GM12878 (cell line): ENCODE results near the gene PTPN18. TPM values are rescaled to one million over a fixed set of nuclear protein-coding genes. Genes with fewer than 3 reads are reported as not detected.

ENCODE experiments used
- ATAC-seq: fragments of 200-7000 bp; cut with Tn5 transposase; 3 replicates; pipeline ENCODE4 v1.9.1; 2020; ENCODE audit warnings: mild to moderate bottlenecking, moderate library complexity
- BruUV-seq: library from RNA; stranded (reverse); fragments of 400-500 nt; replicated peaks from 2 replicates; lab custom pipeline; 2021; lab: Mats Ljungman, UMichigan
- CTCF ChIA-PET: fragments of 300-600 bp; sonication (Branson Sonifier 250); formaldehyde crosslinking; extraction: SDS; loops from one replicate; lab custom pipeline; 2021; ENCODE audit warnings: inconsistent platforms; lab: Yijun Ruan, JAX
- POLR2A ChIA-PET: fragments of 350-600 bp; formaldehyde crosslinking; extraction: SDS; loops from one replicate; lab custom pipeline; 2021; ENCODE audit warnings: inconsistent platforms; lab: Charles Lee
- RAD21 ChIA-PET: fragments of 300-600 bp; sonication (Branson Sonifier 250); formaldehyde crosslinking; loops from one replicate; lab custom pipeline; 2023; ENCODE audit warnings: antibody characterized with exemption; ENCODE audit not compliant: unreplicated experiment; lab: Charles Lee
- SMC1A ChIA-PET: fragments of 300-600 bp; sonication (Branson Sonifier 250); formaldehyde crosslinking; loops from one replicate; lab custom pipeline; 2023; ENCODE audit not compliant: unreplicated experiment, uncharacterized antibody; lab: Charles Lee
- DNase-seq: peaks from one replicate; pipeline ENCODE4 v3.0.0-alpha.2; 2011; ENCODE audit warnings: low read depth, low spot score
- FAIRE-seq: peaks from 3 replicates; lab custom pipeline; 2011; peaks lifted over from hg19 to GRCh38; lab: Jason Lieb, UNC
- H2AFZ ChIP-seq: 2 replicates; pipeline ENCODE4 v1.6.0; 2011; ENCODE audit warnings: low read depth, low read length, control low read depth; ENCODE audit not compliant: control insufficient read depth
- H3K27ac ChIP-seq: 2 replicates; pipeline ENCODE4 v1.5.1; 2011; ENCODE audit warnings: control low read depth; ENCODE audit not compliant: control insufficient read depth, insufficient read depth
- H3K27me3 ChIP-seq, 2 experiments: replicated peaks in 1 of 2; 2 replicates each; pipeline versions ENCODE4 v1.6.0 to v1.6.1; 2011; ENCODE audit warnings: low read length in 1 of 2; ENCODE audit not compliant: control insufficient read depth in 2 of 2, insufficient read depth in 2 of 2
- H3K36me3 ChIP-seq, 2 experiments: 2 replicates each; pipeline ENCODE4 v1.5.1; 2011; ENCODE audit warnings: low read length in 1 of 2; ENCODE audit not compliant: control insufficient read depth in 2 of 2, insufficient read depth in 2 of 2
- H3K4me1 ChIP-seq: 2 replicates; pipeline ENCODE4 v1.6.1; 2011; ENCODE audit warnings: mild to moderate bottlenecking, low read length, moderate library complexity, mixed read lengths; ENCODE audit not compliant: control insufficient read depth, insufficient read depth
- H3K4me2 ChIP-seq: 2 replicates; pipeline ENCODE4 v1.6.0; 2011; ENCODE audit warnings: control low read depth; ENCODE audit not compliant: control insufficient read depth, insufficient read depth
- H3K4me3 ChIP-seq: fragments of 200-600 bp; sonication (generic); 2 replicates; pipeline ENCODE4 v1.5.1; 2016
- H3K79me2 ChIP-seq: 2 replicates; pipeline ENCODE4 v1.6.0; 2011; ENCODE audit warnings: low read length; ENCODE audit not compliant: control insufficient read depth, insufficient read depth
- H3K9ac ChIP-seq: 2 replicates; pipeline ENCODE4 v1.8.0; 2011; ENCODE audit warnings: low read length, control low read depth, mixed read lengths; ENCODE audit not compliant: control insufficient read depth, insufficient read depth
- H3K9me3 ChIP-seq: replicated peaks from 3 replicates; pipeline ENCODE4 v1.5.1; 2011; ENCODE audit warnings: mild to moderate bottlenecking, low read length; ENCODE audit not compliant: control insufficient read depth, insufficient read depth
- H4K20me1 ChIP-seq: 2 replicates; pipeline ENCODE4 v1.6.0; 2011; ENCODE audit not compliant: control insufficient read depth, insufficient read depth
- CBX3 ChIP-seq: fragments of 200-600 bp; sonication (generic); IDR thresholded peaks from 2 replicates; pipeline ENCODE4 v1.6.1; 2016; ENCODE audit warnings: low read depth, borderline replicate concordance
- EED ChIP-seq: sonication (generic); IDR thresholded peaks from 2 replicates; pipeline ENCODE4 v1.6.1; 2016; ENCODE audit warnings: antibody characterized with exemption, low read depth
- EP300 ChIP-seq, 2 experiments: fragments of 150-350 bp in 1 of 2; IDR thresholded peaks; 2 replicates each; pipeline ENCODE4 v1.6.1; 2011 to 2012; ENCODE audit warnings: low read depth in 2 of 2, low read length in 2 of 2, borderline replicate concordance in 1 of 2, improper control_type of control experiment in 1 of 2, inconsistent platforms in 1 of 2; ENCODE audit not compliant: control insufficient read depth in 1 of 2
- HDGF ChIP-seq: fragments of 450-650 bp; IDR thresholded peaks from 2 replicates; pipeline ENCODE4 v1.6.1; 2016; ENCODE audit warnings: antibody characterized with exemption
- KDM1A ChIP-seq: fragments of 200-600 bp; sonication (generic); IDR thresholded peaks from 2 replicates; pipeline ENCODE4 v1.6.1; 2016; ENCODE audit warnings: borderline replicate concordance
- MTA2 ChIP-seq: fragments of 450-650 bp; IDR thresholded peaks from 2 replicates; pipeline ENCODE4 v1.6.1; 2016; ENCODE audit warnings: low read depth, mild to moderate bottlenecking, moderate library complexity
- ZNF274 ChIP-seq: IDR thresholded peaks from one replicate; pipeline ENCODE4 v1.8.0; 2011; ENCODE audit not compliant: insufficient read length, insufficient read depth
- ZSCAN29 ChIP-seq: fragments of 450-650 bp; IDR thresholded peaks from 2 replicates; pipeline ENCODE4 v1.6.1; 2017; ENCODE audit warnings: mild to moderate bottlenecking, moderate library complexity
- WGBS: methylation state at CpG from one replicate; pipeline ENCODE4 v1.1.6; 2016; ENCODE audit warnings: low lambda C conversion rate; ENCODE audit not compliant: insufficient replicate concordance, insufficient coverage; ENCODE audit errors: missing lambda C conversion rate; 5-methylcytosine and 5-hydroxymethylcytosine counted together
- in situ Hi-C: fragments of 300-500 bp; cut with MboI; formaldehyde crosslinking; loops from 9 replicates; pipeline ENCODE4 v1.14.3; 2018; ENCODE audit warnings: mixed read lengths
- intact Hi-C: fragments of 100-400 bp; cut with micrococcal nuclease; formaldehyde crosslinking; loops from one replicate; pipeline ENCODE4 v1.14.2; 2022; ENCODE audit not compliant: unreplicated experiment
- polyA plus RNA-seq, 11 experiments: library from polyadenylated mRNA; depleted of rRNA in 4 of 11; unstranded in 6 of 11; stranded (reverse) in 5 of 11; fragments of >200 nt; fragmentation: Nextera tagmentation in 4 of 11; fragmentation: Illumina TruSeq in 1 of 11; extraction: Ambion mirVana in 4 of 11; extraction: Trizol in 1 of 11; gene quantifications; 1 replicate in 1 of 11; 2 replicates in 10 of 11; pipeline versions ENCODE4 v1.2.1 to v1.2.3, GENCODE V29; 2011 to 2016; ENCODE audit warnings: inconsistent platforms in 2 of 11, missing spikeins in 2 of 11, low read depth in 1 of 11
- total RNA-seq, 4 experiments: library from RNA; depleted of rRNA in 3 of 4; stranded (reverse); fragments of >200 nt in 3 of 4; fragmentation: Illumina TruSeq in 1 of 4; extraction: Trizol in 1 of 4; gene quantifications; 2 replicates each; pipeline versions ENCODE4 v1.2.1 to v1.2.3, GENCODE V29; 2013 to 2021
- TF ChIP-seq, protein P1 (sequence below): fragments of 450-650 bp; IDR thresholded peaks from 2 replicates; pipeline ENCODE4 v1.6.1; 2014; ENCODE audit warnings: mild to moderate bottlenecking

PTPN18 gene
- total and polyA plus RNA-seq, 10 of the 15 experiments (the other 5 are each of a cell fraction or from before 2014, with no cell fraction given), result 14.8 to 89.9 (median 43.4) TPM

DNA sequence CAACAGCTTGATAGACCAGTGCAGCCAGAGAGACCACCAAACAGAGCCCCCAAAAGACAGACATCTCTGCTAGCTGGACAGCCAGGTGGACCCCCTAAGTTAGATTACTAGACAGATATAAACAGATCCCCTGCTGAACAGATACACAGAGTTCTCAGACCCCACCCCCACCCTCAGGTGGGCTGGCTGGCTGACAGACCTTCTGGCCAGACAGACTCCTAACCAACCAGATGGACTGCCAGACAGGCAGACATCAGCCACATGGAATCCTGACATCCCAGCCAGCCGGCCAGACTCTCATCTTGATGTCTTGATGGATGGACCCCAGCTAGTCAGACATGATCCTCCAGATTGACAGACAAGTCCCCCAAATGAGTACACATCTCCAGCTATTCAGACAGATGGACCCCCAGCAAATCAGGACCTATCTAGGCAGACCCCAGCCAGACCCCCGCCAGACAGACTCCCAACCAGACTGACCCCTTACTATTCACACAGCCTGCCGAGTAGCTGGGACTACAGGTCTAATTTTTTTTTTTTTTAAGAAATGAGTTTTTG, 18.0 kb downstream of the PTPN18 start:
- no peak for ATAC-seq
- no TSS peak for BruUV-seq
- Histone ChIP-seq H3K9me3 (no peaks in the 10 kb centered on the region), H3K27me3 (no peaks in the 10 kb centered on the region), H2AFZ (no peak overlapping the region), H3K4me2 (peak overlapping the region; percentile 70), H4K20me1 (no peaks in the 10 kb centered on the region), H3K36me3 (peaks cover 0 to 8% of the 10 kb centered on the region in 2 experiments; a peak in 2 of 4 replicates), H3K27ac (peak overlapping the region; percentile 90; the same call in 1 of the 2 replicates), H3K79me2 (peaks cover 48% of the 10 kb centered on the region), H3K4me3 (peak overlapping the region; percentile 94), H3K9ac (peak overlapping the region; percentile 92), H3K4me1 (peaks cover 47% of the 10 kb centered on the region)
- POLR2A ChIA-PET, result interaction anchor here (1.5 to 1.8 kb wide), 3 partner anchors 17 to 32 kb away, joined by 4 to 10 read pairs (median 9); partner anchors contain the start of gene IMP4
- RAD21 ChIA-PET, result interaction anchor here (1.2 to 2.4 kb wide), 5 partner anchors 12 to 41 kb away, joined by 3 to 34 read pairs (median 6); partner anchors contain the start of gene IMP4
- FAIRE-seq, result no peak
- SMC1A ChIA-PET, result interaction anchor here (1.2 to 1.7 kb wide), 7 partner anchors 9 to 32 kb away, joined by 3 to 19 read pairs (median 4); partner anchors contain the start of gene IMP4
- intact Hi-C loops (loop anchor here (2.0 to 10.0 kb wide), 2 partner anchors 17 to 51 kb away; no protein-coding TSS in a partner anchor), in situ Hi-C loops (no loop called here)
- 67% methylated on average over 3 of the region's 3 CpGs for WGBS
- no peak for DNase-seq
- TF ChIP-seq MTA2 (no peak), ZSCAN29 (no peak)
- CTCF ChIA-PET, result interaction anchor here (1.1 to 2.6 kb wide), 12 partner anchors 8 to 37 kb away, joined by 3 to 34 read pairs (median 6); partner anchors contain the start of genes IMP4 and PTPN18

DNA sequence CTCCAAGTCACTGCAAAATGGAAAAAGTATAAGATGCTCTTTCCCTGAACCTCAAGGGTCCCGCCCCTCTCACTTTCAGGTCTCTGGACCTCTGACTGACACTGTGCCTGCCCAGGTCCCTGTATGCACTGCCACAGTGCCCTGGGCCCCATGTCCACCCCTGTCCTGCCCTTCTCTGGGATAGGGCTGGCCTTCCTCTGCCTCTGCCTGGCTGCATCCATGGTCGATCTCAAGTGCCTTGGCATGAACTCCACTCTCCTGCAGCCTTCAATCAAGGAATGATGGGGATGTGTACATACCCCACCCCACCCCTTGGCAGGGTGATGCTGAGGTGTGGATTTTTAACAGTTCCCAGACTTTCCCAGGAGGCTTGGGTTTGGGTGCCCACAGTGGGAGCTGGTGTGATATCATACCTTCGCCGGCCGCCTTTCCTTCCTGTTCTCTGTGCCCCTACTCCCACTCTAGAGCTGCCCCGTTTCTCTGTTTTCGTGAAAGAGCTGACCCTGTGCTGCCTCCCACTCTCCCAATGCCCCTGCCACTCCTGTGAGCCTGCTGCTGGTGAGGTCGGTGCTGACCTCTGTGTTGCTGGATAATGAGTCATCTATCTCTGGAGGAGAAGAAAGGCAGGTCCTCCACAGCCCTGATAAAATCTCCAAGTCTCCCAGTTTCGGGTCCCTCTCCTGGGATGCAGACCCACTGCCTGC, 18.9 kb downstream of the PTPN18 start:
- no peak for TF ChIP-seq EED
- TF ChIP-seq HDGF, result no peak
- no peak for TF ChIP-seq EP300 (IDR thresholded peaks at IDR 0.05; ENCODE audit: borderline replicate concordance in 1 of 2, control insufficient read depth in 1 of 2, low read depth in 2 of 2, low read length in 2 of 2)
- TF ChIP-seq, protein P1, sequence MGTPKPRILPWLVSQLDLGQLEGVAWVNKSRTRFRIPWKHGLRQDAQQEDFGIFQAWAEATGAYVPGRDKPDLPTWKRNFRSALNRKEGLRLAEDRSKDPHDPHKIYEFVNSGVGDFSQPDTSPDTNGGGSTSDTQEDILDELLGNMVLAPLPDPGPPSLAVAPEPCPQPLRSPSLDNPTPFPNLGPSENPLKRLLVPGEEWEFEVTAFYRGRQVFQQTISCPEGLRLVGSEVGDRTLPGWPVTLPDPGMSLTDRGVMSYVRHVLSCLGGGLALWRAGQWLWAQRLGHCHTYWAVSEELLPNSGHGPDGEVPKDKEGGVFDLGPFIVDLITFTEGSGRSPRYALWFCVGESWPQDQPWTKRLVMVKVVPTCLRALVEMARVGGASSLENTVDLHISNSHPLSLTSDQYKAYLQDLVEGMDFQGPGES, result no peak
- no peak for TF ChIP-seq KDM1A
- no peak for TF ChIP-seq CBX3
- no peak for TF ChIP-seq ZNF274
- Histone ChIP-seq H3K27me3 (no peaks in the 10 kb centered on the region), H3K4me3 (no peak overlapping the region), H3K4me1 (peaks cover 51% of the 10 kb centered on the region), H3K27ac (no peak overlapping the region), H3K9me3 (no peaks in the 10 kb centered on the region), H3K79me2 (peaks cover 48% of the 10 kb centered on the region), H3K9ac (no peak overlapping the region), H2AFZ (no peak overlapping the region), H3K36me3 (peaks cover 0 to 8% of the 10 kb centered on the region in 2 experiments; a peak in 2 of 4 replicates), H3K4me2 (peak overlapping the region; percentile 70), H4K20me1 (no peaks in the 10 kb centered on the region)
- ATAC-seq (no peak), FAIRE-seq (no peak), DNase-seq (no peak)
- SMC1A ChIA-PET, result interaction anchor here (1.3 kb wide), 1 partner anchor 32 kb away, joined by 3 read pairs; the partner anchor contains the start of gene IMP4
- CTCF ChIA-PET, result interaction anchor here (1.7 to 2.6 kb wide), 2 partner anchors 11 to 33 kb away, joined by 6 to 34 read pairs; partner anchors contain the start of gene IMP4
- POLR2A ChIA-PET, result no interaction called here
- RAD21 ChIA-PET, result interaction anchor here (1.8 to 4.1 kb wide), 3 partner anchors 11 to 32 kb away, joined by 6 to 34 read pairs (median 23); partner anchors contain the start of gene IMP4
- no TSS peak for BruUV-seq
- intact Hi-C loops (loop anchor here (10.0 kb wide), 1 partner anchor 50 kb away; no protein-coding TSS in a partner anchor), in situ Hi-C loops (no loop called here)
- WGBS, result 89% methylated on average over 9 of the region's 9 CpGs
